Measurements from ENCODE around the gene IL23R.

- no peak for TF ChIP-seq POLR2A (IDR thresholded peaks at IDR 0.05)
- TF ChIP-seq CTCF (IDR thresholded peaks at IDR 0.05 in 4 of 5, conservative IDR thresholded peaks at IDR 0.05 in 1 of 5), result no peak
These were observed 4.7 kb downstream of the IL23R start for GRCh38 chr1:67170751-67171573.

All from gastrocnemius medialis (tissue), 4 donors.